Activated CD4-positive, CD25-positive, alpha-beta regulatory T cell treated with anti-CD3 and anti-CD28 coated beads, Interleukin-2, amount 50 U/mL, for 16 hours (primary cell): ENCODE data around the gene NT5C3B.
"Not testable (repeated sequence)": the region's sequence is repeated elsewhere in the genome, so short reads cannot be mapped to it uniquely, and the experiment has no call there.

ENCODE experiments used
- DNase-seq: peaks from one replicate; pipeline ENCODE4 v3.0.0-alpha.2; 2020; ENCODE audit warnings: low read depth, low spot score

The NT5C3B gene

DNA sequence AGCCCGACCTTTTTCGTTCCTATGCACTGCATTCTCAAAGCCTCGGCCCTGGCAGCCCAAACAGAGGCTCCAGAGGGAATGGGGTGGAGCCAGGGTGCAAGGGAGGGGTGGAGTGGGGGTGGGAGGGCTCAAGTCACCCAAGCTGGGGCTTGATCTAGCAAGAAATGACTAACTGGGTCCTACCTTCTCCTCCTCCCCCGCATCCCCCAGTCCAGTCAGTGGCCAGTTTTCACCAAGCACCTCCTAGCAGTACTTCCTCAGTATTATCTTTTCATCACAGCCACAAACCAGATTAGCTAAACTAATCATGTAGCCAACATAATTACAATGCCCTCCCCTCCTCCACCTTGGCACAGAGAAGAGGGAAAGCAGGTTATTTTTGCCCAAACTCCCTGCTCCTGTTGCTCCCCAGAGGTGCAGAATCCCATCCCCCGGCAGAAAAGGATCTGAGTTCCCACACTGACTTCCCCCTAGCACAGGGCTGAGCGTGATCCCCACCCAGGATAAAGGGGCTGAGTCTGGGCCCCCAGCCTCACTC is 51.8 kb downstream of the NT5C3B start:
- no peak for DNase-seq

DNA sequence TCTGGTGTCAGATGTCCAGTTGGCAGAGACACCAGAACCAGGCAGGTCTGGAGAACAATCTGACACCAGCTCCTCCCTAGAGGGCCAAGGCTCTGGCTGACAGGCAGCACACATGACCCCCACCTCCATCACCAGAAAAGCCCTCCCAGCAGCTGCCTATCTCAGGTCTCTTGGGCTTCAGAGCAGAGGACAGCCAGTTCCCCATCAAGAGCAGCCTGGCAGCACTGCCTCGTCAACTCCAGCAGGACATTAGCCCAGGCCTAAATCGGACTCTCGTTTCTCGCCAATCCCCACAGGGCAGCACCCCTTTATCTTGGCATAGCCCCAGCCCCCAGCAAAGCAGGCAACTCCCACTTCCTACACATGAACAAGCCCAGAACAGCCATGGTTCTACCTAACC is 53.9 kb downstream of the NT5C3B start:
- DNase-seq, result no peak

DNA sequence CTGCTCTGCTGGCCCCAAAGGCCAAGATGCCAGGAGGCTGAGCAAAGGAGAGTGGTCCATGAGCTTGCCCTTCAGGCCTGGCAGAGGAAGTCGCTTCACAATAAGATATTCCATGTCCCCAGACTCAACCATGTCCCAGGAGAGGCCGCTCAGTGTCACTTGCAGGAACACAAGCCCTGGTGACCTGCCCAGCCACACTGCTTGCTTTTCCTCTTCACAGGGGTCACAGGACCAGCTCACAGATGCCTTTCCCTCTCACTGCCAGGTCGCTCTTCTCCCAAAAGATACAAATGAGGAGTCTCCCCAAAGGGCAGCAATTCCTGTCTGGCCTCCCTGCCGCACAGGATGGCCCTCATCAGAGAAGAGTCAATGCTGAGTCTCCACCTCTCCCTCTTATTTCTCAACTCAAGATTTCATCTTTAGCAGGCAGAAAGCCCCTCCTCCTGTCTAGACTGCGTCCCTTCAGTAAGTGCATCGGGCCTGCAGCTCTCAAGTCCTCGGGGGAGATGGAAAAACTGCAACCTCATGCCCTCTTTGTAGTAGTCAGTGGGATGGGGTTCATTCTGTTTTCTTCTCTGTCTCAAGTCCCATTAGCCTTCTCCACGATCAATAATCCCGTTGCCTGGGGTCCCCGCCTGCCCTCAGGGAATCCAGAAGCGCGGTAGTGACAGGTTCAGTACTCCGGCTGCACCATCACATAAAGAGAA is 54.5 kb downstream of the NT5C3B start:
- DNase-seq, result no peak

DNA sequence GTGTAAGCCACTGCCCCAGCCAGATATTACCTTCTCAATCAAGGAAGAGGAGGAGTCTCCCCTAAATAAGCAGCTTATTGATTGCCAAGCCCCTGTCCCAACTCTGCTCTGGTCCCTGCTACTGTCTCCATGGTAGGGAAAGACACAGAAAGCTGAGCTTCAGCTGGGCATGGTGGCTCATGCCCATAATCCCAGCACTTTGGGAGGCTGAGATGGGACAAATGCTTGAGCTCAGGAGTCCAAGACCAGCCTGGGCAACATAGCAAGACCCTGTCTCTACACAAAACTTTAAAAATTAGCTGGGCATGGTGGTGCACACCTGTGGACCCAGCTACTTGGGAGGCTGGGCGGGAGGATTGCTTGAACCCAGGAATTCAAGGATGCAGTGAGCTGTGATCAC is 56.1 kb downstream of the NT5C3B start:
- no peak for DNase-seq

DNA sequence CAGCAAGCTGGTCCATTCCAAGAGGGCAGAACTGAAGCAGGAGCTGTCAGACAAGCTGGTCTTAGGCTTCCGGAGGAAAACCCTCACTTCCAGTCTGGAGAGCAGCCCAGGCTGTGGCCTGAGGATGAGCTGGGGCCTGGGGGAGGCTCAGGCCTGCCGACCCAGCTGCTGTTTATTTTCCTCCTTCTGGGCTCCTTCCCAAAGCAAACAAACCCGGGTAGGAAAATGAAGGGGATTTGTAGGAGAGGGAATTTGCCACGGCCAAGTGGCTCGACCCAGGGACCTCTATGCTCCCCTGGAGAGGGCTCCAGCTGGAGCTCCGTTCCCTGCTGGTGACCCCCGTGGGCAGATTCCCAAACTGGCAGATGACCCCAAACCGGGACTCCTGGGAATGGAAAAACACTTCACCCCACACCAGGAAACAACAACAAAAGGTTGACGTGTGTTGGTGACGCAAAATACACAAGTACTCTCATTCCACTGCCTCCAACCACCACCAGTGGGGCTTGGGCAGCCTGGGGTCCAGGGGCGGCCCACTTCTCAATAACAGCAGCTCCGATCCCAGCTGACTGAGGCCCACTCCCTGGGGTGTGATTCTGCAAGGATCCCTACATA is 58.4 kb downstream of the NT5C3B start:
- DNase-seq, result no peak

DNA sequence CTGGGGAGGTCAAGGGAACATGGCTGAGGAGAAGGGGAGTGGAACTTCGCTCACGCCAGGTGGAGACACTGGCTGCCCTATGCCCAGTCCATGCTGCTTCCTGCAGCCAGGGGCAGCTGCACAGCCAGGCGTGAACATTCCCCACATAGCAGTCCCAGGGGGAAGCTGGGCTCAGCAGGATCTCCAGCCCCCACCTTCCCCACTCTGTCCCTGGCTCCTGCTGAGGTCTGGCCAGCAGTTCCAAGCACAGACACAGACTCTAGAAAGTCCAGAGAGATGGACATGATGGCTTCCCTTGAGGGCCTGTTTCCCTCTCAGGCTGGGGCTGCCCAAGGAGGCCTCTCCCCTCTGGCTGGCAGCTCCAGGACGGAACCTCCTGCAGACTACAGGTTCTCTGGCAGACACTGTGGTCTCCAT is 58.9 kb downstream of the NT5C3B start:
- no peak for DNase-seq

DNA sequence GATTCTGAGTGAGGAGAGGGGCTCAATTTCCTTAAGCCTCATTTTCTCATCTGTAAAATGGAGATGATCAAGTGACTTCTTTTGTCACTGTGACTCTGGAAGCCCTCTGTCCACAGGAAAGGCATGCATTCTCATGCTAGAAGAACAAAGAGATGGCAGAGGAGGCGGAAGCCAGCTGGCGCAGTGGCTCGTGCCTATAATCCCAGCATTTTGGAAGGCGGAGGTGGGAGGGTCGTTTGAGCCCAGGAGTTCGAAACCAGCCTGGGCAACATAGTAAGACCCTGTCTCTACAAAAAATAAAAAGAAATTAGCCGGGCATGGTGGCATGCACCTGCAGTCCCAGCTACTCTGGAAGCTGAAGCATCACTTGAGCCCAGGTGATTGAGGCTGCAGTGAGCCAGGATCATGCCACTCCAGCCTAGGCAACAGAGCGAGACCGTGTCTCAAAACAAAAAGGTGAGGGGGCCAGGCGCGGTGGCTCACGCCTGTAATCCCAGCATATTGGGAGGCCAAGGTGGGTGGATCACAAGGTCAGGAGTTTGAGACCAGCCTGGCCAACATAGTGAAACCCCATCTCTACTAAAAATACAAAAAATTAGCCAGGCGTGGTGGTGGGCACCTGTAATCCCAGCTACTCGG is 59.7 kb downstream of the NT5C3B start:
- not testable (repeated sequence) for DNase-seq

DNA sequence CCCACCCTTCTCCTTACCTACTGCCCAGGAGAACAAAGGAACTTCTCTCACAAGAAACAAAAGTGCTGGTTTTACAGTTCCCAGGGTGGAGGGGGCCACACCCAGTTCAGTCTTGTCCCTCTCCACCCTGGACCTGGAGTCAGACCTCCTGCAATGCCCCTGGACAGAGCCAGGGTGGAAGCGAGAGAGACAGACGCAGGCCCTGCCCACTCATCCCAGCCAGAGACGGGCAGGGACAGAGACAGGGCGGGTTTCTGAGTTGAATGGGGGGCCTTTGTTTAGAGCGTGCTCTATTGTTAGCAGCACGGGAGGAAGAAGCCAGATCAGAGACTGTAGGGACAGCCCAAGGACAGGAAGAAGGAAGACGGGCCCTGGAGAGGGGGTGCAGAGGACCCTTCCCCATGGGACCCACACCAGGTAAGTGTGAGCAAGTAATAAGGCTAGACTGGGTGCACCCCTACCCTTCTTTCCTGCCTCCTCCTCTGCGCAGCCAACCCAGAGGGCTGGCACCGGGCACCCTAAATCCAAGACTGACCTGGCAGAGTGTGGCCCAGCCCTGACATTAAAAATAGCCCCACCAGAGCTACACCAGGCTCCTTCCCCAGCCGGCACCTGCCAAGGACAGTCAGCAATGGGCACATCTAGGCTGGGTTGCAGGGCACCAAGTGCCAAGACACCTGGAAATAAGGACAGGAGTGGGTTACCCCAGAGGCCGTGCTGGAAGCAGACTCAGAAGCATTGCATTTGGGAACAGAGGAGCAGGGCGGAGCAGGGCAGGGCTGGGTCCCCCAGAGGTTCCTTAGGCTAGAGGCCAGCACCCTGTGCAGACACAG is 60.4 kb downstream of the NT5C3B start:
- DNase-seq, result no peak
